Measurements from ENCODE around the gene RAB33B. TPM values are rescaled to one million over a fixed set of nuclear protein-coding genes. Genes with fewer than 3 reads are reported as not detected.

Gene RAB33B
- total and polyA plus RNA-seq, 2 of the 8 experiments (the other 6 are each of a cell fraction or from before 2014, with no cell fraction given) = 4.2 to 8.7 TPM

- TF ChIP-seq RAD21 (IDR thresholded peaks at IDR 0.05 in 1 of 2, conservative IDR thresholded peaks at IDR 0.05 in 1 of 2; ENCODE audit: low read depth in 2 of 2, low read length in 2 of 2) = no peak
Observed at GRCh38 chr4:139524062-139524631, 70.2 kb downstream of the RAB33B start (continued).
